HG02870 (cell line): ENCODE results near the gene VSIG10L.
A peak's percentile ranks its signal among the peaks of the same experiment; 100 is the strongest.

ENCODE experiments used
- ATAC-seq: cut with Tn5 transposase; IDR thresholded peaks from one replicate; pipeline ENCODE4 v1.9.1; 2021; ENCODE audit warnings: mild to moderate bottlenecking, moderate library complexity; ENCODE audit not compliant: unreplicated experiment

The VSIG10L gene

DNA sequence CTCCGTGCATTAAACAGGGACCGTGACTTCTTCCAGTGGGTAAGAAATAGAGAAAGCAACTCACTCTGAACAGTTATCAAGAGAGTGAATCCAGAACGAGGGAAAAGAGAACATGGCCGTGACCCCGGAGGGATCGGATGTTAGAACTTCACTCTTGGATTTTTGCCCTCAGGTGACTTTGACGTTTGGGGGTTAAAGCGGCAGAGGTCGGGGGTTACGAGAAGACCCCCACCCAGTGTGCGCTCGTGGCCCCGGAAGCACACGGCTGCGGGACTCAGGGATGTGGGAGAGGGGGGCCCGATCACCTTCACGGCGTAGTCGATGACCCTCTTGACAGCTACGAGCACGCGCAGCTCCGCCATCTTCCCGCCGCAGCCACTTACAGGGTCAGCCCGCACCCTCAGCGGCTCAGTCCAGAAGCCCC, 24.0 kb upstream of the VSIG10L start, which contains the start of gene ETFB:
TSS of gene ETFB (minus strand) at position 424 of the 424 bp plus-strand sequence. CDS start at position 362, 62 bp downstream.
- ATAC-seq, result no peak

- no peak for ATAC-seq
Measured at GRCh38 chr19:51365211-51365964, 23.4 kb upstream of the VSIG10L start.

DNA sequence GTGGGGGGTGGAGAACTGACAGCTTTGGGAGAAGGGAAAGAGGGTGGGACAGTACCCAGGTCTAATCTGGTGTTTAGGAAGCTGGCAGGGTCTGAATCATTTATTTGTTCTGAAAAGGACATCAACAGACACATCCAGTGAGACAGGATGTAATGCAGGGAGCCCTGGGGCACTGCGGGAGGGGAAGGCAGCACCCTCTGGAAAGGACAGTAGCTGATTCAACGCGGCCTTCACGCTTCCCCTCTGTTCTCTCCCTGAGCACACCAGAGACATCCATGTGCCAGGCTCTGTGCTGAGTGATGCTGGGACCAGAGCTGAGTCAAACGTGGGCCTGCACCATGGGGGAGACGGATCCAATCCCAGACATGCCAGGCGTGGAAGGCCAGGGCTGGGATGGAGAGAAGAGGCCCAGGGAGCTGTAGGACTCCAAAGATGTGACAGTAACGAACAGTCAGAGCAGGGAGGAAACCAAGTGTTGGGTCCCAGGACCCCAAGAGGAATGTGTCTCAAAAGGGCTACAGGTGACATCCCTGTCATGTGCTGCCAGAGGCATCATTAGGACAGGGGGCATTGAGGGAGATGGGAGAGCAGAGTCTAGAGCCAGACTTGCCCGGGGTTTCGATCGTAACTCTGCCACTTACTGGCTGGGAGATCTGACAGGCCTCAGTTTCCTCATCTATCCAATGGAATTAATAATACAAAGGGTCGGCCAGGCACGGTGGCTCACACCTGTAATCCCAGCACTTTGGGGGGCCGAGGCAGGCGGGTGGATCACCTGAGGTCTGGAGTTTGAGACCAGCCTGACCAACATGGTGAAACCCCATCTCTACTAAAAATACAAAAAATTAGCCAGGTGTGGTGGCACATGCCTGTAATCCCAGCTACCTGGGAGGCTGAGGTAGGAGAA, 22.5 kb upstream of the VSIG10L start:
- ATAC-seq, result no peak

- ATAC-seq, result no peak
Measured at GRCh38 chr19:51361239-51361638, 19.3 kb upstream of the VSIG10L start.

DNA sequence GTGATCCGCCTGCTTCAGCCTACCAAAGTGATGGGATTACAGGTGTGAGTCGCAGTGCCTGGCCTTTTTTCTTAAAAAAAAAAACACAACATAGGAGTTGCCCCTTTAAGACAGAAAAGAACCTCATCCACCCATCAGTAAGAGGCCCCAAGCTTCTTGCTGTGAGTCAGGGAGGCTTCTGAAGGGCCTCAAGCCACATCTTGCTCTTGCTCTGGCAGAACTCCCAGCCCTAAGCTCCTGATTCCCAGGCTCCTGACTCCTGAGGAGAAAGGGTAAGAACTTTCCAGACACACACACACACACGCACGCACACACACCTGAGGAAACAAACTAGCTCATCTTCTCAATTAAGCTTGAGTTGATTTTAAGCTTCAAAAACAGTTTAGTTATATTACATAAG, 17.4 kb upstream of the VSIG10L start:
- ATAC-seq, result no peak

DNA sequence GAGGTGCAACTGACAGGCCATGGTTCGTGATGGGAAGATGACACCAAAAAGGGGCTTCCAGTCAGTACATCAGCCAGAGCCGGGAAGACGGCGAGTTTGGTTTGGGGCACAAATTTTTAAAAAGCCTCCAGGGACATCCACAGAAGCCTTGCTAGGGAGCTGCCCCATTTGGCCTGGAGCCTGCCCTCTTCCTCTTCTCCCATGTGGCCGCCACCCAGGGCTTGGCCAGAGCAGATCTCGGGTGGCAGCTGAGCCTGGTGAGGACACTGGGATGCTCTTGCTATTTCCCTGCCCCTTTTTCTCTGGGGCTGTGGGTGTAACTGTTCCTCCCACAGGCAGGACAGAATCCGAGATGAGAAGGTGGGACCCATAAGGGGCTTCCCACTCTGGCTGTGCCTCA, 16.0 kb upstream of the VSIG10L start:
- ATAC-seq, result no peak

DNA sequence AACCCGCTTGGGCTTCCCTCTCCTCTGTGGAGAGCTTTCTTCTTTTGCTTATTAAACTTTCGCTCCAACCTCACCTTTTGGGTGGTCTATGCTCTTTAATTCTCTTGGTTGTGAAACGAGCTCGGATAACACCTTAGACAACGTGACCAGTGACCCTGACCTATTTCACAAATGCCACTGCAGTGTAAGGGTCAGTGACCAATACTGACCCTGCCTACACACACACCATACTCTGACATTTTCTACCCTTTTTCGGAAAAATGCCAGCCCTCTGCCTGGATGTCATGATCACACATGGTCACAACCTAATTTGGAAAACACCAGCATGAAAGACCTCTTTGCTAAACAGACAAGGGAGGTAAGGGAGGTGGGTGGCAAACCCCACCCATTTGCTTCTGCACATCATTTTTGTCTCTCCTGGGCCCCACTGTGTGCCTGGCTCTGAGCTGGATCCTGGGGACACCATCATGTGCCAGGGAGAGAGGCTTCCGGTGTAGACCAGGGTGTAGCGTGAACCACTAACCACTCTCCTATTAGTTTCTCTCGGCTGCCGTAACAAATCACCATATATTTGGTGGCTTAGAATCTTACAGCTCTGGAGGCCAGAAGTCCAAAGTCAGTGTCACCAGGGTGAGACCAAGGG, 14.3 kb upstream of the VSIG10L start:
- no peak for ATAC-seq

DNA sequence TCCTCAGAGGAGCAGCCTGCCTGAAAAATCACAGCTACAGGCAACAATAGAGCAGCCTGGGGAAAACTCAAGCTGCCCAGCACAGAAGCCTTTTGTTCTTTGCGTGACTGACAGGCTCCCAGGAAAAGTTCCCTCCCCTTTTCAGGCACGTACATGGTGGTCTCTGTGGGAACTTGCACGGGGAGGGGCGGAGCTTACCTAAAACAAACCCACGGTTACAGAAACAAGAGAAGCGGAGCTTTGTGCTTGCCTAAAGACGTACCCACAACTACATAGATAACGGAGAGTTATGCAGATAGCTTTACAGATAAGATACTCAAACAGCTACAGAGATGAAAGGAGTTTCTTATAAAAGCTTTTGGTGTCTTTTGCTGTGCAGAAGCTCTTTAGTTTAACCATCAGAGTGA, 12.8 kb upstream of the VSIG10L start:
- no peak for ATAC-seq

DNA sequence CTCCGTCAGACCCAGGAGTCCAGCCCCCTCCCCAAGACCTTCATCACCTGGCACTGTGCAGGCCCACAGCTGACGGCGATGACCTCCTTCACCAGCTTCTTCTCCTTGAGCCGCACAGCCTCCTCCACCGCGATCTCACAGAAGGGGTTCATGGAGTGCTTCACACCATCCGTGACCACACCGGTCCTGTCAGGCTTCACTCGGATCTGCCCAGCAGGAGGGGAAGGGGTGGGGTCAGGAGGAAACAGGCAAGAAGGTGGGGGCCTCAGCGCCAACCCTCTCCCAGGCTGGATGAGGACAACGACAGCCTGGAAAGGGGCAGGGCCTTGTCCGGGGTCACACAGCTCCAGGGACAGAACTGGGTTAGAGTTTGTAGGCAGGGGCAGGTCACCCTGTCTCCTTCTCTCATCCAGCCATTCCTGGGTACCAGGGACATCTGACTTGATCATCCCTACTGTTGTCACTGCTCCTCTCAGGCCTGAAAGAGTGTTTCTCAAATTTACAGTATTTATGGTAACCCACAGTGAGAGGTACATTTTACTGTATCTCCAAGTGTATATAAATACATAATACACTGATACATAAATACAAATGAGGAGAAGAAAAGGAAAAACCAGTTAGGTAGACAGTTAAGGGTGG, 12.3 kb upstream of the VSIG10L start:
- ATAC-seq, result no peak

- no peak for ATAC-seq
Measured at GRCh38 chr19:51352783-51353360, 10.9 kb upstream of the VSIG10L start.

GRCh38 chr19:51351266-51351990, 9.5 kb upstream of the VSIG10L start:
- ATAC-seq, result no peak

- no peak for ATAC-seq
Measured at GRCh38 chr19:51347209-51347928, 5.4 kb upstream of the VSIG10L start.

GRCh38 chr19:51346742-51347141, 4.8 kb upstream of the VSIG10L start:
- no peak for ATAC-seq

- ATAC-seq, result no peak
Measured at GRCh38 chr19:51345076-51345620, 3.2 kb upstream of the VSIG10L start.

GRCh38 chr19:51342631-51343569, 961 bp upstream of the VSIG10L start:
- no peak for ATAC-seq

DNA sequence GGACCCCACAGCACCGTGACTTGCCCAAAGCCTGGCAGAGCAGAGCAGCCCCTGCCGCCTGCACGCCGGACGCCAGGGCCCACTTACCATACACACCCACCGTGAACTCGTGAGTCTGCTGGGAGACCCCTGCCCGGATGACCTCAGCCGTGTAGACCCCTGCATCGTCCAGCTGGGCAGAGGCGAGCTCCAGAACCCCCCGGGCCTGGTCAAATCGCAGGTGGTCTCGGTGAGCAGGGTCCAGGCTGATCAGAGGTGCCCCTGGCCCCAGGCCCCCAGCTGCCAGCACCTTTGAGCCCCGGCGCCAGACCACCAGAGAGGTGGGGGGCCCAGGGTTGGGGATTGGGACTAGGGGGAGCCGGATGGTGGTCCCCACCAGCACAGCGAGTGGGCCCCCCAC, 873 bp downstream of the VSIG10L start:
- ATAC-seq, result no peak

- ATAC-seq, result peak; percentile 55
Measured at GRCh38 chr19:51339687-51340656, 2.0 kb downstream of the VSIG10L start.
